Stomach smooth muscle (tissue), 2 donors: ENCODE data around the gene PRMT7.

Experiments
- H3K27ac ChIP-seq: one replicate; pipeline ENCODE4 v1.7.0; 2013; ENCODE audit warnings: mild to moderate bottlenecking, low read length, inconsistent platforms
- H3K27me3 ChIP-seq, 2 donors: one replicate each; pipeline ENCODE4 v1.7.0; 2013; ENCODE audit warnings: low read length in 2 of 2; ENCODE audit not compliant: insufficient read depth in 2 of 2, control insufficient read depth in 1 of 2
- H3K36me3 ChIP-seq, 2 donors: one replicate each; pipeline ENCODE4 v1.7.0; 2013; ENCODE audit warnings: low read length in 2 of 2; ENCODE audit not compliant: control insufficient read depth in 2 of 2, insufficient read depth in 2 of 2
- H3K4me1 ChIP-seq: one replicate; pipeline ENCODE4 v1.7.0; 2013; ENCODE audit warnings: low read length; ENCODE audit not compliant: control insufficient read depth, insufficient read depth
- H3K4me3 ChIP-seq, 2 donors: one replicate each; pipeline ENCODE4 v1.7.0; 2013; ENCODE audit warnings: low read length in 2 of 2
- H3K9ac ChIP-seq, 2 donors: one replicate each; pipeline ENCODE4 v1.7.0; 2013; ENCODE audit warnings: low read length in 2 of 2, mild to moderate bottlenecking in 1 of 2
- H3K9me3 ChIP-seq, 2 donors: one replicate each; pipeline ENCODE4 v1.7.0; 2013; ENCODE audit warnings: low read length in 2 of 2; ENCODE audit not compliant: control insufficient read depth in 2 of 2
- donor health status: healthy.
- donor health status: Pancreatic carcinoma.

Gene PRMT7

GRCh38 chr16:68357923-68358322, 47.1 kb downstream of the PRMT7 start:
- no peaks in the 10 kb centered on the region for H3K27me3 ChIP-seq
- H3K4me1 ChIP-seq = no peaks in the 10 kb centered on the region
- H3K9ac ChIP-seq = no peak overlapping the region
- no peak overlapping the region for H3K27ac ChIP-seq
- no peak overlapping the region for H3K4me3 ChIP-seq
- H3K9me3 ChIP-seq = no peaks in the 10 kb centered on the region
- H3K36me3 ChIP-seq = peaks cover 31 to 43% of the 10 kb centered on the region in 2 donors

GRCh38 chr16:68358951-68359350, 48.1 kb downstream of the PRMT7 start:
- Histone ChIP-seq H3K9ac (no peak overlapping the region), H3K27ac (no peak overlapping the region), H3K4me3 (no peak overlapping the region), H3K4me1 (no peaks in the 10 kb centered on the region), H3K27me3 (peaks cover 0 to 7% of the 10 kb centered on the region in 2 donors), H3K36me3 (peaks cover 24 to 33% of the 10 kb centered on the region in 2 donors), H3K9me3 (no peaks in the 10 kb centered on the region)

GRCh38 chr16:68359398-68360191, 48.8 kb downstream of the PRMT7 start:
- Histone ChIP-seq H3K9me3 (no peaks in the 10 kb centered on the region), H3K9ac (no peak overlapping the region), H3K4me3 (no peak overlapping the region), H3K4me1 (no peaks in the 10 kb centered on the region), H3K27me3 (peaks cover 0 to 10% of the 10 kb centered on the region in 2 donors), H3K36me3 (peaks cover 17 to 28% of the 10 kb centered on the region in 2 donors), H3K27ac (no peak overlapping the region)

- H3K4me1 ChIP-seq = no peaks in the 10 kb centered on the region
- no peak overlapping the region for H3K4me3 ChIP-seq
- no peak overlapping the region for H3K27ac ChIP-seq
- H3K27me3 ChIP-seq = peaks cover 7 to 19% of the 10 kb centered on the region in 2 donors
- no peak overlapping the region for H3K9ac ChIP-seq
- no peaks in the 10 kb centered on the region for H3K9me3 ChIP-seq
- peaks cover 13 to 24% of the 10 kb centered on the region in 2 donors for H3K36me3 ChIP-seq
Observed at GRCh38 chr16:68360547-68360946, 49.7 kb downstream of the PRMT7 start.

GRCh38 chr16:68360956-68361355, 50.1 kb downstream of the PRMT7 start:
- peaks cover 13 to 20% of the 10 kb centered on the region in 2 donors for H3K36me3 ChIP-seq
- H3K4me3 ChIP-seq = no peak overlapping the region
- no peaks in the 10 kb centered on the region for H3K9me3 ChIP-seq
- H3K27ac ChIP-seq = no peak overlapping the region
- H3K9ac ChIP-seq = no peak overlapping the region
- H3K4me1 ChIP-seq = no peaks in the 10 kb centered on the region
- H3K27me3 ChIP-seq = peaks cover 10 to 23% of the 10 kb centered on the region in 2 donors

- H3K4me3 ChIP-seq = no peak overlapping the region
- no peak overlapping the region for H3K27ac ChIP-seq
- peaks cover 13 to 15% of the 10 kb centered on the region in 2 donors for H3K36me3 ChIP-seq
- H3K4me1 ChIP-seq = no peaks in the 10 kb centered on the region
- H3K9ac ChIP-seq = no peak overlapping the region
- peaks cover 15 to 27% of the 10 kb centered on the region in 2 donors for H3K27me3 ChIP-seq
- H3K9me3 ChIP-seq = no peaks in the 10 kb centered on the region
Observed at GRCh38 chr16:68361485-68361884, 50.7 kb downstream of the PRMT7 start.

GRCh38 chr16:68362262-68362913, 51.6 kb downstream of the PRMT7 start:
- Histone ChIP-seq H3K4me1 (no peaks in the 10 kb centered on the region), H3K36me3 (peaks cover 6 to 7% of the 10 kb centered on the region in 2 donors), H3K9ac (no peak overlapping the region), H3K4me3 (no peak overlapping the region), H3K9me3 (no peaks in the 10 kb centered on the region), H3K27ac (no peak overlapping the region), H3K27me3 (peaks cover 17 to 29% of the 10 kb centered on the region in 2 donors)

- no peak overlapping the region for H3K4me3 ChIP-seq
- H3K4me1 ChIP-seq = no peaks in the 10 kb centered on the region
- H3K9me3 ChIP-seq = no peaks in the 10 kb centered on the region
- no peak overlapping the region for H3K27ac ChIP-seq
- H3K9ac ChIP-seq = no peak overlapping the region
- H3K36me3 ChIP-seq = peaks cover under 1 to 2% of the 10 kb centered on the region in 2 donors
- H3K27me3 ChIP-seq = peaks cover 17 to 29% of the 10 kb centered on the region in 2 donors
Observed at GRCh38 chr16:68362947-68363657, 52.3 kb downstream of the PRMT7 start.

GRCh38 chr16:68363658-68364521, 53.1 kb downstream of the PRMT7 start:
- Histone ChIP-seq H3K27me3 (peaks cover 17 to 29% of the 10 kb centered on the region in 2 donors), H3K4me3 (no peak overlapping the region), H3K4me1 (no peaks in the 10 kb centered on the region), H3K27ac (no peak overlapping the region), H3K36me3 (peaks cover 0 to 2% of the 10 kb centered on the region in 2 donors), H3K9me3 (no peaks in the 10 kb centered on the region), H3K9ac (no peak overlapping the region)

GRCh38 chr16:68364561-68364998, 53.8 kb downstream of the PRMT7 start:
- Histone ChIP-seq H3K4me3 (no peak overlapping the region), H3K4me1 (no peaks in the 10 kb centered on the region), H3K27me3 (peaks cover 17 to 29% of the 10 kb centered on the region in 2 donors), H3K9me3 (no peaks in the 10 kb centered on the region), H3K36me3 (no peaks in the 10 kb centered on the region), H3K9ac (no peak overlapping the region), H3K27ac (no peak overlapping the region)
